DLD1 (cell line): ENCODE measurements around the gene STMN1.

Experiments used
- in situ Hi-C: cut with HindIII; loops from 2 replicates; pipeline ENCODE4 v1.10.0; 2017; ENCODE audit warnings: low sequenced_read_pairs

The STMN1 gene

DNA sequence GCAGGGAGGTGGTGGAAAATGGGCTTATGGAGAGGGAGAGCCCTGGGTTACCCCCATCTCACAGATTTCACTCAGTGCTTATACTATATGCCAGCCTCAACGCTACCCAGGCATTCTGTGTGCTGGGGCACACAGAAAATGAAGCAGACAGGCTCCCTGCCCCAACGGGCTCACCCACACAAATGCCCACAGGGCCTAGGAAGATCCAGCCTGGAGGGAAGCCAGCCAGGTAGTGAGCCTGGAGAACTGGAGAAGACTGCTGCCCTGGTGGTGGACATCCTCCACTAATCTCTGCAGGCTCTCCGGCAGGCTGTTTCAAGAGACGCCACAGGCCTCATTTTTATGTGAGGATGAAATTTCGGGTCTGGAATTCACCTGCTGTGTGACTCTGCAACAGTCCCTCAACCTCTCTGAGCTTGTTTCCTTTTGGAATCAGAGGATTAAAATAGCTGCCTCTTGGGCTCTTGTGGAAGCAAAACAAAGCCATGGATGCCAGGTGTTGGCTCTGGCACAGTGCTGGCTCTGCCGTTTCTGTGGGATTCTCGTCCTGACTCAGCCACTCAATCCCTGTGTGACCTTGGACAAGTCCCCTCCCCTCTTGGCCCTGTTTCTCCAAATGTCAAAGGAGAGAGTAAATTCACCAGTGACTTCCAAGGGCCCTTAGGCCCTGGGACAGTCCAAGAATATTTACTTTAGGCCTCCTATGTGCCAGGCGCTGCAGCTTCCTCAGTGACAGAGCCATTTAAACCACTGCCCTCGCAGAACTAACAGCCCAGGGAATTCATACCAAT is 34.3 kb downstream of the STMN1 start:
- in situ Hi-C loops = no loop called here

DNA sequence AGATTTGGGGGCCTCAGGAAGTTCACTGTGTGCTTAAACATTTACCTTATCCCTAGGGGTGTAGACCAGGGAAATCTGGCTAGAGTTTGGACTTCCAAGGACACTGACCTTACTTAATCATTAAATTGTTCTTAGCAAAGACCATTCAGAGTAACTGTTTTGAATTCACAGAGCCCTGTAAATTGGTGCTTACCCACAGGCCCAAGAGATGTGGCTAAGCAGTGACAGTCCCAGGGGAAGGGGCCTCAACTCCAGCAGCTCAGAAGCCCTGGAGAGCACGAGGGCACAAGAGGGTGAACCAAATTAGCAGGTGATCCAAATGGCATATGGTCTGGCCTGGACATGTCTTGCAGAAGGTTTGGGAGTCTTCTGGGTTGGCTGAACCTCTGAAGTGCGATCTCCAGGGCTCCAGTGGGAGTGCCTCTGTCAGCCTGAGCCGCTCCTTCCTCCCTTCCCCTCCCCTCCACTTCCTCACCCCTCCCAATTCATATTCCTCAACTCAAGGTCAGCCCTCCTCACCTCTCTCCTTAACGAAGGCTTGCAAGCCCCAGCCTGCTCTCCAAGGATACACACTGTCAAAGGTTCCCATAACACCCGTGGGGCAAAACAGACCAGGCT is 35.0 kb downstream of the STMN1 start:
- in situ Hi-C loops = no loop called here

DNA sequence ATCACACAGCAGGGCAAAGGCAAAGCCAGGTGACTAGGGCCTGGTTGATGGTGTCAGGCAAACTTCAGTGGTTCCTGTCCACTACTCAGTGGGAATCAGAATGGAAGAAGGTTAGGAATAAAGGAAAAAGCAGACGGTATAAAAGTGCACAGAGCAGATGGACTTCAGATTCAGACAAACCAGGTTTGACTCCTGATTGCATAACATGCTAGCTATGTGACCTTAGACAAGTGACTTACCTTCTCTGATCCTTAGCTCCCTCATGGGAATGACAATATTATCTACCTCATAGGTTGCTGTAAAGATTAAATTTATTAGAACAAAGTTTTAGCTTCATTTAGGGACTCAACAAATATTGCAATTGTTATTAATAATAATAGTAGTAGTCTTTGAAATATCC is 35.6 kb downstream of the STMN1 start:
- in situ Hi-C loops = no loop called here

DNA sequence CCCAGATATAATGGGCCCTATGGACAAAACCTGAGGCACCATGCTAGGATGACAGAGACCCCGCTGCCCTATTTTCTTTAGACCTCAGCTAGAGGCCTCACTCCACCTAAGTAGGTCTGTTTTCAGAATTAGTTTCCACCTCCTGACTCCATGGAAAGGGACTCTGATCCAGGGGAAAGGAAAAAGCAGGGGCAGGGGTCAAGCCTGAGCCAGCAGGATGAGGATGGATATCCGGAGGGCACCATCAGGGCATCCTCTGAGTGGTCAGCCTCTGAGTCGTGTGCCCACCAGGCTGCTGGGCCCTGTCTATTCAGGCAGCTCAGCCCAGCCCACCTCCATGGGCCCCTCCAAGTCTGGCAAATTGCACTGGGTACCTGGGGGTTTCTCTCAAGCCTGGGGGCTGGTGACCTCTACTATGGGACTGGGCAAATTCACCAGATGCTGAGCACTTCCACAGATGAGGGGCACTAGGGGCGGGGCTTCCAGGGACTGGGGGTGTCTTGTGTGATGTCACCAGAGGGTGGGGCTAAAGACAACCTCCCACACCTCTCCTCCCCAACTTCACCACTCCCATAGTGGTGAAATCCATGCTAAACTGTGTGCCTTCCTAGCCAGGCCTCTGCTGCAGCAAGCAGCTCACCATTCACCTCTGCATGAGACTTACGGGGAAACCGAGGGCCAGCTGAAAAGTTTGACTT is 36.2 kb downstream of the STMN1 start:
- in situ Hi-C loops = no loop called here

DNA sequence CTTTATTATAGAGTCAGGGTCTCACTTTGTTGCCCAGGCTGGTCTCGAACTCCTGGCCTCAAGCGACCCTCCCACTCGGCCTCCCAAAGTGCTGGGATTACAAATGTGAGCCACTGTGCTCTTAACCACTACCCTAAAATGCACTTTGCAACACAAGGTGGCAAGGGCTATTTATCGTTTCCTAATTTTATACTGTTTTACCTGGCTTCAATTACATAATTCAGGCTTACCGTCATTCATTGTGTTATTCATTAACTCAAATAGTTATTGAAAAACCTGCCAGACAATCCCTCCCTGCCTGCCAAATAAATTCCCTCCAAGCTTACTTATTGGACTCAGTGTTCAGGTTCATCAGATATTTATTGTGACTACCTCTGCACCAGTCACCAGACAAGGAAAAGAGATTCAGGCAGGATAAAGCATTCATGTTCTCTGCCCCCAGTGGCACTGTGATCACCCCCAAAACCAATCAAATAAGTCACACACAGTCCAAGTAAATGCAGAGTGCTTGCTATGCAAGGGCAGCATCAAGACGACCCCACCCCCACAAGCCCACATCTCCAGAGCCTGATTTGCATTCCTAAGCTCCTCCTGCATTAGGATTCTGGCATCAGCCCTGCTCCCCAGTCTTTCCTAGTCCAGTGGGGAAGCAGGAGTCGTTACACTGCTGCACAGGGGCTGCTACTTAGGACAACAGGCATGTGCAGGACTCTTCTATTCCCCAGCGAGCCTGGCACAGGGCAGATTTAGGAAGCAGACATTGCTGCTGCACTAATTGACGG is 38.8 kb downstream of the STMN1 start:
- in situ Hi-C loops = no loop called here

DNA sequence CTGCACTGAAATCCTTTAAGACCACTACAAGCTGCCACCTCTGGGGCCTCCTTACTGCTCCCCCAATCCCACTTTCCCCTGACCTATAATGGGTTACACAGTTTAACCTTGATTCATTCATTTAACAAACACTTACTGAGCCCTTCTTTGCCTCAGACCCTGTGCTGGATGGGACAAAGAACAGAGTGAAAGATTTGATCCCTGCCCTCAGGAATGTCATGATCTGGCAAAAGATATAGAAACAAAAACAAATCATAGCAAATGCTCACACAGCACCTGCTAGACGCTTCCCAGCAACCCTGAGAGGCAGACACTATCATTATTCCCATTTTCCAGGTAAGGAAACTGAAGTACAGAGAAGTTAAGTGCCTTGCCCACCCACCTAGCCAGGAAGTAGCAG is 39.9 kb downstream of the STMN1 start:
- in situ Hi-C loops = no loop called here

DNA sequence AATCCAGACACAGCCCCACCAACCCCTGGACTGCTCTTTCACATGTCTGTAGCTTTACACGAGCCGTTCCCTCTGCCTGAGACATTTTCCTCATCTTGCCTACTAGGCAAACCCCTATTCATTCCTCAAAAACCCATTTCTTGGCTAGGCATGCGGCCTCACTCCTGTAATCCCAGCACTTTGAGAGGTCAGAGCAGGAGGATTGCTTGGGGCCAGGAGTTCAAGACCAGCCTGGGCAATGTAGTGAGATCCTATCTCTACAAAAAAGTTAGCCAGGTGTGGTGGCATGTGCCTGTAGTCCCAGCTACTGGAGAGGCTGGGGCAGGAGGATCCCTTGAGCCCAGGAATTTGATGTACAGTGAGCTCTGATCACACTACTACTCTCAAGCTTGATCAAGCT is 41.8 kb downstream of the STMN1 start:
- in situ Hi-C loops = no loop called here

DNA sequence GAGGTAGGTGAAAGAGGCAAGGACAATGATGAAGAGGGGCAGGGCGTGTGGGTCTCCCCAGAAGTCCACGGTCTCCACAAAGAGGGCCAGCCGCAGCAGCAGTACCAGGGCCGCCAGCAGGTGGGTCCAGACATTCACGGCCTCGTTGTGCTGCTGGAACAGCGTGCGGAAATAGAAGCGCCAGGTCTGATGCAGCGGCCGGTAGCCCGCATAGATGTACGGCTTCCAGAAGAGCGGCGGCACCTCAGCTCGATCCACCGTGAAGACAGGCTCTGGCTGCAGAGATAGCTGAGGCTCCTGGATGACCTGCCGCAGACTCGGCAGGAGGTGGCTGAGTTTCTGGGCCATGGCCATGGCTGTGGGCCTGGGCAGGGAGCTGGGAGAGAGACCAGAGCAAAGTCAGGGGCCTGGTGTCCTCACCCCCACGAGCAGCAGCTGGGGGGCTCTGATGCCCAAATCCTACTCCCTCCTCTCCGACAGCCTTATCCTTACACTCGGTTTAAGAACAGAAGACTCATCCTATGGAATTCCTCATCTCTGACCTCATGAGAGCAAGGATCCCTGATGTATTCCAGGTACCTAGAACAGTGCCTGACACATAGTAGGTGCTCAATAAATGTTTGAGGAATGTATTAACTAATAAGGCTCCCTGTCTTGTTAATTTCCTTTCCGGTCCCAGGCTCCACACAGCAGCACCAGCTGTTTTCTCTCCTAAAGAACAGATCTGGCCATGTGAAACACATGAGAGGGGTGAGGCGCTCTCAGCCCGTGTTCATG is 42.5 kb downstream of the STMN1 start:
- in situ Hi-C loops = no loop called here

DNA sequence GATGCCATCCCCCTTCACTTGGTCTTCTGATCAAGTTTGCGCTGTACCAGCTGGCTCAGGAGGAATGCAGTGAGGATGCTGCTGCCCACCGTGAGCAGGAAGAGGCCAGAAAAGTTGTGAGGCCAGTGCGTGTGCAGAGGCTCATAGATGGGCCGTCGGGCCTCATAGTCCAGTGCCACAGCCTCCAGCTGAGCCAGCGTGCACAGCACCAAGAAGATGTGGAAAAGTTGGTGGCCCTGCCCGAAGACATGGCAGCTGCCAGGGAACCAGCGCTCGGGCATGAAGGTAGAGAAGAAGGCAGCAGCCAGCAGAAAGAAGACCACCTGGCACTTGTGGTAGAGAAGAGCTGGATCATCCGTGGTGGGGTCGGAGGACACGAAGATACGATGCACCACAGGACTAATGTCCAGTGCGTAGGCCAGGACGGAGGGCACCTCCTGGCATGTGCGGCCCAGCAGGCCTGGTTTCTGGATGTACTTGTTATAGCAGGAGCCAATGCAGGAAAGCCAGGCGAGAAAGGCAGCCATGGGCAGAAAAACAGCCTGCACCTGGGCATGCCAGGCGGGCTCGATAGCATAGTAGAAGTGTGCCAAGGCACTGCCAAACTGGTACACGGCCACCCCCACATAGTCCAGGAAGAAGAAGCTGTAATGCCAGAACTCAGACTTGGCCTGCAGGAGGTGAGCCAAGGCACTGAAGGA is 43.3 kb downstream of the STMN1 start:
- in situ Hi-C loops = no loop called here

DNA sequence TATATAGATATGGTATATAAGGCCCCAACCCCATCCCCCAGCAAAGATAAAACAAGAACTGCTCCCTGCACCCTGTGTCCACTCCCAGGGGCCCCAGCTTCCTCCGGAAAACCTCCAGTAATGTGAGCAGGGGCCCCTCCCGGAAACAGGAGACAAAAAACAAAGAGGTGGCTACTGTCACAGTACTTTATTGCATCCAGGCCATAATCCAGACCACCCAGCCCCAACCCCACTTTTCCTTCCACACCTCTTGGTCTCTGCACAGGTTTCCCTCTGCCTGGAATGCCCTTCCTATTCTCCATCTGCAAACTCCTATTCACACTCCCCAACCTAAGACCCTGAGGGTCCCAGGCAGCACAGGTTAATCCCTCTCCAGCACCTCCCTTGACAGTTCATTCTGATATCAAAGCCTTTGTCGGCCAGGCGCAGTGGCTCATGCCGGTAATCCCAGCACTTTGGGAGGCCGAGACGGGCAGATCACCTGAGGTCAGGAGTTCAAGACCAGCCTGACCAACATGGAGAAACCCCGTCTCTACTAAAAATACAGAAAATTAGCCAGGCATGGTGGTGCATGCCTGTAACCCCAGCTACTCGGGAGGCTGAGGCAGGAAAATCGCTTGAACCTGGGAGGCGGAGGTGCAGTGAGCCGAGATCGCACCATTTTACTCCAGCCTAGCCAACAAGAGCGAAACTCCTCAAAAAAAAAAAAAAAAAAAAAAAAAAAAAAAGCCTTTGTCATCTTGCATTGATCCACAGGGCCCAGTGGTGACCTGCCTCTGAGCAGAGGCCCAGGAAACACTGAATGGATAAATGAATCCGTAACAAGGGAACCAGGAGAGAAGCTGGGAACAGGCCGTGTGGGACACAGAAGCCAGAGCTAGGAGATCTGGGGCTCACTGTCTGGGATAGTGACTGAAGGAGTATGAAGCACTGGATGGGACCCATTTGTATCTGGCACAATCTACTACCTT is 44.6 kb downstream of the STMN1 start:
- in situ Hi-C loops = no loop called here

DNA sequence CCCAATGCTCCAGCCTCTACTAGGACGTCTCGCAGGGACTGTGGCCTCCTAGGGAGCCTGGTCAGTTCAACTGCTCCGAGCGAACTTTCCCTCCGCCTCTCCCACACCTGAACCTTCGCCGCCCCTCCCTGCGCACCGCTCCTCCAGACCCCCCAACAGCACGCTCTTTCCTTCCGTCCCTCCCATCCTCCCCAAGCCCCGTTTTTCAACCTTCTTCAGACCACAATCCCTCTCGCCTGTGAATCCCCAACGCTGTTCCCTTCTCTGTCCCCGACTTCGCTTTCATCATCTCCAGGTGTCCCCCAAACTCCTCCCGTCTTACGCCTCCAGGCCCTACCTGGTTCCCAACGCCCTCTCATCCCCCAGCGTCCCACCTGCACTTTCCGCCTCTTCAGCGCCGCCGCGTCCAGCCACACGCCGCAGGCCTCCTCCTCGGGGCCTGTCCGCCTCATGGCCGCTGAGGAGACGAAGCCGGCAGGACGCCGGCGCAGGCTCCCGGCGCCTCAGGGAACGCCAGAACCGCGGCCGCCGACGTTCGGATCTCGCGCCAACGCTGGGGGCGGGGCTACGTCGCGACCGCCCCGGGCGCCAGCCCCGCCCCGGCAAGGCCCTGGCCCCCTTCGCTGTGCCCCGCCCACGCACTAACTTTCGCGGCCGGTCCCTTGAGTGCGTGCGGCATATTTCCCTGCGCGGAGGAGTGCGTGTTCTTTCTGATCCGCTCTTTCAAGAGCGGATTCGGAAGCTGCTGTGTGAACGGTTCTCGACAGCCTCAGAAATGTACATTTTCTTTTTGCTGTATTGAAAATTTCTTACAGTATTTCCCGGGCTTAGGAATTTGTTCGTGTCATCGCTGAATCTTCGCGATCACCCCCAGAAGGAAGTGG is 47.1 kb downstream of the STMN1 start, which contains the start of gene AUNIP:
Gene AUNIP (minus strand): TSS at position 552 of the 884 bp plus-strand sequence. CDS start 100 bp downstream, at position 452.
- in situ Hi-C loops = no loop called here

DNA sequence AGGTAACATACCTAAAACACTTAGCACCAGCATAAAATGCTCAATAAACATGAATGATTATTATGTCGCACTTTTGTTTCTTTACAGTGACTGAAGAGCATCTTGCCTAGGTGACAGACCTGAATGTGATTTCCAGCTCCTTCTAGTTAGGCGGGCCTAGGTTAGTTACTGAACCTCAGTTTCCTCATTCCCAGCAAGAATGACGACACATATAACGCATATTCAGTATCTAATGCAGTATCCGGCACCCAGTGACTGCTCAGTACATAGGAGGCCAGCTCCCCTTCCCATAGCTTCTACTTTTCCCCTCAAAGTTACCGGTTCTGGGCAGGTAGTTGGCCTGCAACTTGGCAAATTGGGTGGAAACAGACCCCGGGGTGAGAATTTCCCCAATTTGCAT is 47.7 kb downstream of the STMN1 start:
- in situ Hi-C loops = no loop called here

DNA sequence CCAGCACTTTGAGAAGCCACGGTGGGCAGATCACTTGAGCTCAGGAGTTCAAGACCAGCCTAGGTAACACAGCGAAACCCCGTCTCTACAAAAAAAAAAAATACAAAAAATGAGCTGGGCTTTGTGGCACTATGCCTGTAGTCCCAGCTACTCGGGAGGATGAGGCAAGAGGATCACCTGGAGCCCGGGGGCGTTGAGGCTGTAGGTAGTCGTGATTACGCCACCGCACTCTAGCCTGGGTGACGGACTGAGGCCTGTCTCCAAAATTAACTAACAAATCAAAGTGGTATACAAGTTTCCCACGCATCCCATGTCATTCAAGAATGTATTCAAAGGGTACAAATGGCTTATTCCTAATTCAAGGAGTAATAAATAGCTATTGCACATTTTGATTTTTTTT is 49.4 kb downstream of the STMN1 start:
- in situ Hi-C loops = no loop called here

DNA sequence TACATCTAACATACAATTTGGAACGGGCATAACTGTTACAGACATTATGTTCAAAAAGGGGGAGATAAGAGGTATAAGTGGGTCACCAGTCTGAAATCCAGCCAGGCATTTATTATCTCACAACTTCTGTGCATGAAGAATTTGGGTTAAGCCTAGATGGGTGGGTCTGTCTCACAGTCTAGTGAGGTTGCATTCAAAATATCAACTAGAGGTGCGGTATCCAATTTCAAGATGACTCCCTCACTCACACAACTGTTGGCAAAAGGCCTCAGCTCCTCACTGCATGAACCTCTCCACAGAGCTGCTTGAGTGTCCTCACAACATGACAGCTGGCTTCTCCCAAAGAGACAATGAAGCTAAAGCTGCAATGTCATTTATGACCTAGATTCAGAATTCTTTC is 51.7 kb downstream of the STMN1 start:
- in situ Hi-C loops = no loop called here
